CD4-positive, CD25-positive, alpha-beta regulatory T cell (primary cell): ENCODE results near the gene FAM83E. TPM values are rescaled to one million over a fixed set of nuclear protein-coding genes. Genes with fewer than 3 reads are reported as not detected.
A peak's percentile ranks its signal among the peaks of the same experiment; 100 is the strongest.

ENCODE experiments used
- ATAC-seq, 2 donors: fragments of 150-1000 bp; cut with Tn5 transposase; one replicate each; pipeline ENCODE4 v1.10.0; 2021; ENCODE audit warnings: low read depth in 2 of 2, moderate number of reproducible peaks in 2 of 2, moderate library complexity in 1 of 2
- DNase-seq, 3 donors: peaks; one replicate each; pipeline versions ENCODE4 v3.0.0 to v3.0.0-alpha.2; 2012 to 2022; ENCODE audit warnings: mixed read lengths in 1 of 3
- H3K27ac ChIP-seq: one replicate; pipeline ENCODE4 v1.7.0; 2013; ENCODE audit warnings: mild to moderate bottlenecking, low read length; ENCODE audit not compliant: insufficient read depth, poor library complexity, severe bottlenecking
- H3K27me3 ChIP-seq: one replicate; pipeline ENCODE4 v1.7.0; 2013; ENCODE audit warnings: low read length; ENCODE audit not compliant: control insufficient read depth, insufficient read depth
- H3K36me3 ChIP-seq: one replicate; pipeline ENCODE4 v1.7.0; 2013; ENCODE audit warnings: mild to moderate bottlenecking, low read length, moderate library complexity; ENCODE audit not compliant: control insufficient read depth, insufficient read depth
- H3K4me1 ChIP-seq: 2 replicates; pipeline ENCODE4 v1.7.0; 2013; ENCODE audit warnings: mild to moderate bottlenecking, low read length; ENCODE audit not compliant: insufficient read depth, control insufficient read depth, poor library complexity, severe bottlenecking
- H3K4me3 ChIP-seq: one replicate; pipeline ENCODE4 v1.7.0; 2013; ENCODE audit warnings: low read depth, mild to moderate bottlenecking, low read length, moderate library complexity
- H3K9me3 ChIP-seq, 2 experiments: 1 replicate in 1 of 2; 2 replicates in 1 of 2; pipeline ENCODE4 v1.7.0; 2013; ENCODE audit warnings: low read length in 2 of 2, mild to moderate bottlenecking in 1 of 2, moderate library complexity in 1 of 2; ENCODE audit not compliant: control insufficient read depth in 2 of 2
- H3K27ac Mint-ChIP-seq, 3 donors: one replicate each; pipeline ENCODE4 v1.8.0; 2020 to 2022; ENCODE audit warnings: mild to moderate bottlenecking in 3 of 3, mixed read lengths in 3 of 3, moderate library complexity in 2 of 3
- H3K27me3 Mint-ChIP-seq: one replicate; pipeline ENCODE4 v1.8.0; 2022; ENCODE audit warnings: mild to moderate bottlenecking, mixed read lengths
- H3K36me3 Mint-ChIP-seq: one replicate; pipeline ENCODE4 v1.8.0; 2020; ENCODE audit warnings: mixed read lengths
- H3K4me1 Mint-ChIP-seq, 4 donors: one replicate each; pipeline ENCODE4 v1.8.0; 2020 to 2022; ENCODE audit warnings: mixed read lengths in 4 of 4, mild to moderate bottlenecking in 1 of 4
- H3K4me3 Mint-ChIP-seq, 4 donors: one replicate each; pipeline ENCODE4 v1.8.0; 2020 to 2022; ENCODE audit warnings: mild to moderate bottlenecking in 4 of 4, mixed read lengths in 4 of 4, moderate library complexity in 3 of 4
- H3K9me3 Mint-ChIP-seq, 7 donors: one replicate each; pipeline ENCODE4 v1.8.0; 2020 to 2022; ENCODE audit warnings: mixed read lengths in 7 of 7, mild to moderate bottlenecking in 3 of 7, moderate library complexity in 2 of 7
- polyA plus RNA-seq, 4 donors: library from polyadenylated mRNA; unstranded; fragments of 300-500 nt; fragmentation: Illumina TruSeq; gene quantifications; one replicate each; pipeline ENCODE4 v1.2.3, GENCODE V29; 2021
- total RNA-seq: library from RNA; stranded (reverse); gene quantifications from one replicate; pipeline ENCODE4 v1.2.3, GENCODE V29; 2022

The FAM83E gene
- total and polyA plus RNA-seq, 5 donors from 2014 or later: 0.31 to 0.76 TPM; not detected in 3

DNA sequence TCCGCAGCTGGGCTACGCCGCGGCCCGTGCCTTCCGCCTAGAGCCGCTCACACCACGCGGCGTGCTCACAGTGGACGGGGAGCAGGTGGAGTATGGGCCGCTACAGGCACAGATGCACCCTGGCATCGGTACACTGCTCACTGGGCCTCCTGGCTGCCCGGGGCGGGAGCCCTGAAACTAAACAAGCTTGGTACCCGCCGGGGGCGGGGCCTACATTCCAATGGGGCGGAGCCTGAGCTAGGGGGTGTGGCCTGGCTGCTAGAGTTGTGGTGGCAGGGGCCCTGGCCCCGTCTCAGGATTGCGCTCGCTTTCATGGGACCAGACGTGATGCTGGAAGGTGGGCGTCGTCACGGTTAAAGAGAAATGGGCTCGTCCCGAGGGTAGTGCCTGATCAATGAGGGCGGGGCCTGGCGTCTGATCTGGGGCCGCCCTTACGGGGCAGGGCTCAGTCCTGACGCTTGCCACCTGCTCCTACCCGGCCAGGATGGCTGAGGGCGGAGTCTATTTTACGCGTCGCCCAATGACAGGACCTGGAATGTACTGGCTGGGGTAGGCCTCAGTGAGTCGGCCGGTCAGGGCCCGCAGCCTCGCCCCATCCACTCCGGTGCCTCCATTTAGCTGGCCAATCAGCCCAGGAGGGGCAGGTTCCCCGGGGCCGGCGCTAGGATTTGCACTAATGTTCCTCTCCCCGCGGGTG, 14.9 kb upstream of the FAM83E start:
- Histone ChIP-seq H3K36me3 (peaks cover 38% of the 10 kb centered on the region), H3K27me3 (no peaks in the 10 kb centered on the region), H3K9me3 (no peaks in the 10 kb centered on the region), H3K27ac (no peak overlapping the region), H3K4me1 (peaks cover 27% of the 10 kb centered on the region), H3K4me3 (no peak overlapping the region)
- Mint-ChIP-seq H3K9me3 (no peaks in the 10 kb centered on the region), H3K36me3 (peaks cover 9% of the 10 kb centered on the region), H3K27ac (peak overlapping the region in 1 of 3 donors; percentile 31), H3K4me3 (no peak overlapping the region), H3K27me3 (no peaks in the 10 kb centered on the region), H3K4me1 (peaks cover 4 to 44% (median 11%) of the 10 kb centered on the region in 4 donors)
- DNase-seq (no peak), ATAC-seq (no peak)

DNA sequence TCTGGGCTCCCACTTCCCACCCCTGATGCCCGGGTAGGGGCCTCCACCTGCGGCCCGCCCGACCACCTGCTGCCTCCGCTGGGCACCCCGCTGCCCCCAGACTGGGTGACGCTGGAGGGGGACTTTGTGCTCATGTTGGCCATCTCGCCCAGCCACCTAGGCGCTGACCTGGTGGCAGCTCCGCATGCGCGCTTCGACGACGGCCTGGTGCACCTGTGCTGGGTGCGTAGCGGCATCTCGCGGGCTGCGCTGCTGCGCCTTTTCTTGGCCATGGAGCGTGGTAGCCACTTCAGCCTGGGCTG, 14.4 kb upstream of the FAM83E start:
- no peak overlapping the region for H3K4me3 ChIP-seq
- H3K4me1 ChIP-seq: peaks cover 27% of the 10 kb centered on the region
- no peak overlapping the region for H3K4me3 Mint-ChIP-seq
- H3K9me3 ChIP-seq: no peaks in the 10 kb centered on the region
- no peak overlapping the region for H3K27ac ChIP-seq
- H3K36me3 ChIP-seq: peaks cover 38% of the 10 kb centered on the region
- H3K9me3 Mint-ChIP-seq: no peaks in the 10 kb centered on the region
- DNase-seq (no peak), ATAC-seq (no peak)
- peaks cover 3 to 43% (median 12%) of the 10 kb centered on the region in 4 donors for H3K4me1 Mint-ChIP-seq
- no peak overlapping the region for H3K27ac Mint-ChIP-seq
- no peaks in the 10 kb centered on the region for H3K27me3 Mint-ChIP-seq
- no peaks in the 10 kb centered on the region for H3K27me3 ChIP-seq
- H3K36me3 Mint-ChIP-seq: peaks cover 9% of the 10 kb centered on the region

DNA sequence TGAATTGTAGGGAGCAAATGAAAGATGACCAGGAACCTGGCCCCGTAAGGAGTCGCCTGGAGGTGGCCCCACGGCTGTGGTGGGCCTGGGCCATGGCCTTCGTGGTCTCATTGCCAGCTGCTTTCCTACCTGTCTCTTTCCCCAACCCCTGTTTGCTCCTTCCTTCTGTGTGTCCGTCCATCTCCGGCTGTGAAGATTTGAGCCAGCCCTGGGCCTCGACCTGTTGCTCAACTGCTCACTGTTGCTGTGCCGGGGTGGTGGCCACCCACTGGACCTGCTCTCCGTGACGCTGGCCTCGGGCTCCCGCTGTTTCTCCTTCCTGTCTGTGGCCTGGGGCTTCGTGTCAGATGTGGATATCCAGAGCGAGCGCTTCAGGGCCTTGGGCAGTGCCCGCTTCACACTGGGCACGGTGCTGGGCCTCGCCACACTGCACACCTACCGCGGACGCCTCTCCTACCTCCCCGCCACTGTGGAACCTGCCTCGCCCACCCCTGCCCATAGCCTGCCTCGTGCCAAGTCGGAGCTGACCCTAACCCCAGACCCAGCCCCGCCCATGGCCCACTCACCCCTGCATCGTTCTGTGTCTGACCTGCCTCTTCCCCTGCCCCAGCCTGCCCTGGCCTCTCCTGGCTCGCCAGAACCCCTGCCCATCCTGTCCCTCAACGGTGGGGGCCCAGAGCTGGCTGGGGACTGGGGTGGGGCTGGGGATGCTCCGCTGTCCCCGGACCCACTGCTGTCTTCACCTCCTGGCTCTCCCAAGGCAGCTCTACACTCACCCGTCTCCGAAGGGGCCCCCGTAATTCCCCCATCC, 13.8 kb upstream of the FAM83E start:
- Mint-ChIP-seq H3K9me3 (no peaks in the 10 kb centered on the region), H3K36me3 (peaks cover 13% of the 10 kb centered on the region), H3K27ac (no peak overlapping the region), H3K4me3 (no peak overlapping the region), H3K4me1 (peaks cover 3 to 43% (median 15%) of the 10 kb centered on the region in 4 donors), H3K27me3 (no peaks in the 10 kb centered on the region)
- Histone ChIP-seq H3K27ac (no peak overlapping the region), H3K4me1 (peaks cover 25% of the 10 kb centered on the region), H3K36me3 (peaks cover 38% of the 10 kb centered on the region), H3K4me3 (no peak overlapping the region), H3K27me3 (no peaks in the 10 kb centered on the region), H3K9me3 (no peaks in the 10 kb centered on the region)
- ATAC-seq (no peak), DNase-seq (no peak)

DNA sequence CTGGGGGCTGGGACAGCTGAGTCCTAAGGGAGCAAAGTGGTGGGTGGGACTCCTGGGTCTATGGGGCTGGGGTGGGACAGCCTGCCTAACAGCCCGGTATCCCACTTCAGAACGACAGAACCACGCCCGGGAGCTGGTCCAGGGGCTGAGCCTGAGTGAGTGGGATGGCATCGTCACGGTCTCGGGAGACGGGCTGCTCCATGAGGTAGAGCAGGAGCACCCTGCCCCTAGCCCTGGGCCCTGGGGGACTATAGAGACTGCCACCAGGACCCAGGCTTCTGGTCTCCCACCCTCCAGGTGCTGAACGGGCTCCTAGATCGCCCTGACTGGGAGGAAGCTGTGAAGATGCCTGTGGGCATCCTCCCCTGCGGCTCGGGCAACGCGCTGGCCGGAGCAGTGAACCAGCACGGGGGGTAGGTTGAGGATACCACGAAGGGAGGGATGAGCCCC, 13.0 kb upstream of the FAM83E start:
- ATAC-seq (no peak), DNase-seq (no peak)
- H3K27me3 ChIP-seq: no peaks in the 10 kb centered on the region
- Mint-ChIP-seq H3K36me3 (peaks cover 15% of the 10 kb centered on the region), H3K27me3 (no peaks in the 10 kb centered on the region), H3K4me1 (peaks cover 4 to 41% (median 20%) of the 10 kb centered on the region in 4 donors), H3K27ac (no peak overlapping the region), H3K4me3 (peak overlapping the region in 1 of 4 donors; percentile 27), H3K9me3 (no peaks in the 10 kb centered on the region)
- no peak overlapping the region for H3K27ac ChIP-seq
- H3K9me3 ChIP-seq: no peaks in the 10 kb centered on the region
- peaks cover 24% of the 10 kb centered on the region for H3K4me1 ChIP-seq
- no peak overlapping the region for H3K4me3 ChIP-seq
- peaks cover 32% of the 10 kb centered on the region for H3K36me3 ChIP-seq

DNA sequence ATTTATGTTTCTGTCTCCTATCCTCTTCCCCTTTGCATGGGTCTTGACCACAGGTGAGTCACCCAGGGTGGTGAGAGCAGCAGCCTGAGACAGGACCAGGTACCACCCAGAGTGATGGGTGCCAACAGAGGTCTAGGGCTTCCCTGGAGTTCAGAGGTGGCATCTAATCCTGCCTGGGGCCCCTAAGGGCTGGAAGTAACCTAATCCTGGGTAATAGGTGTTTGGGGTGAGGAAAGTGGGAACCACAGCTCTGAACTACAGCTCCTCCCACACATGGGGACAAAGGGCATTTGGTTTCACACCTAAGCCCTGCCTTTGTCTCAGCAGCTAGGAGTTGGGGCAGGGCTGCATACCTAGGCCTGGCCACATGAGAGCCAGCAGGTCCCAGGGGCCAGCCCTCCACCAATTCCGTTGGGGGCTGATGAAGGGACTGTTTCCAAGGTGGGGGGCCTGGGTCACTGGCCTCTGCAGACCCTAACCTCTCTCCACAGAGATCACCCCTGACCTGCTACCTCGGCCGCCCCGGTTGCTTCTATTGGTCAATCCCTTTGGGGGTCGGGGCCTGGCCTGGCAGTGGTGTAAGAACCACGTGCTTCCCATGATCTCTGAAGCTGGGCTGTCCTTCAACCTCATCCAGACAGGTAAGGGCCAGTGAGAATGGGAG, 12.5 kb upstream of the FAM83E start:
- Histone ChIP-seq H3K27ac (no peak overlapping the region), H3K36me3 (peaks cover 26% of the 10 kb centered on the region), H3K4me1 (peaks cover 20% of the 10 kb centered on the region), H3K27me3 (no peaks in the 10 kb centered on the region), H3K4me3 (no peak overlapping the region), H3K9me3 (no peaks in the 10 kb centered on the region)
- Mint-ChIP-seq H3K4me1 (peaks cover 4 to 40% (median 20%) of the 10 kb centered on the region in 4 donors), H3K27me3 (no peaks in the 10 kb centered on the region), H3K27ac (peak overlapping the region in 1 of 3 donors; percentile 66), H3K4me3 (no peak overlapping the region), H3K36me3 (peaks cover 14% of the 10 kb centered on the region), H3K9me3 (no peaks in the 10 kb centered on the region)
- peak in 1 of 2 donors; percentile 19 for ATAC-seq
- DNase-seq: no peak

DNA sequence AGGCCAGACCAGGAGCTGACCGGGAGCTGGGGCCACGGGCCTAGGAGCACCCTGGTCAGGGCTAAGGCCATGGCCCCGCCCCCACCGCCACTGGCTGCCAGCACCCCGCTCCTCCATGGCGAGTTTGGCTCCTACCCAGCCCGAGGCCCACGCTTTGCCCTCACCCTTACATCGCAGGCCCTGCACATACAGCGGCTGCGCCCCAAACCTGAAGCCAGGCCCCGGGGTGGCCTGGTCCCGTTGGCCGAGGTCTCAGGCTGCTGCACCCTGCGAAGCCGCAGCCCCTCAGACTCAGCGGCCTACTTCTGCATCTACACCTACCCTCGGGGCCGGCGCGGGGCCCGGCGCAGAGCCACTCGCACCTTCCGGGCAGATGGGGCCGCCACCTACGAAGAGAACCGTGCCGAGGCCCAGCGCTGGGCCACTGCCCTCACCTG, 11.0 kb upstream of the FAM83E start:
- H3K4me1 ChIP-seq: peaks cover 16% of the 10 kb centered on the region
- no peak for DNase-seq

DNA sequence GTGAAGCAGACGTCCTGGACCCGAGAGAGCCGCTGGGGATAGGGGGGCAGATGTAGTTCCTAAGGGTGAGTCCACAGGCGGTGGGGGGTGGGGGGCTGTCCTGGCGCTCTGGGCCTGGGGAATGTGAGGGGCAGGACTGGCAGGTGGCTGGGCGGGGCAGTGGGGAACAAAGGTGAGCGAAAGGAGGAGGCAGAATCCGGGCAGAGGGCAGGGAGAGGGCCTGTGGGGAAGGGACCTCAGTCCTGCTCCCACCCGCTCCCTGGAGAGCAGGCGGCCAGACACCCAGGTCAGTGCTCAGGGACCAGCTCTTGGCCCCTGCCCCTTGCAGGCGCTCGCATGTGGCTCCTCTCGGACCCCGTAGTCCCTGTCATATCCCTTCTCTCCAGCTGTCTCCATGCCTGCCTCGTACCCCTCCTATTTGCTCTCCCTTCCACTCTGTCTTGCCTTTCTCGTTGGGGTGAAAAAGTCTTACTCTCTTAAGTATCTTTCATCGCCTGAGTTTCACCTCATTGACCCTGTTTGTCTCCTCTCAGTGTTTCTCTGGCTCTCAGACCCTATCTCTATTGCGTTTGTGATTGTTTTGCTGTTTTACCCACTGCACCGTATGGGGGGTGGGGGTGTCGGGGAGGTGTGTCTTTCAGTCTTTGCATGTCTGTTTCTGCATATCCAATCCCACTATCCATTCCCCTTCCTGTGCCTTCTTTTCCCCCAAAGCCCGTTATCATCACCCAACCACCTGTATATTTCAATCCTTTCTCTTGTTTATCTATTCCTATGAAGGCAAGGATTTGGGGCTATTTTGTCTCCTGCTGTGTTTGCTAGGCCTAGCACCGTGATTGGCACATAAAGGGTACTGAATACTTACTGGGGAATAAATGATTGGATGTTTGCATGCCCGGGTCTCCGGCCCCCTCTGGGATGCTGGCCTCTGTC, 10.2 kb upstream of the FAM83E start:
- Histone ChIP-seq H3K27ac (peak overlapping the region; percentile 70), H3K9me3 (no peaks in the 10 kb centered on the region), H3K4me3 (no peak overlapping the region), H3K4me1 (peaks cover 14% of the 10 kb centered on the region), H3K36me3 (peaks cover 6% of the 10 kb centered on the region), H3K27me3 (no peaks in the 10 kb centered on the region)
- peaks cover 4 to 38% (median 22%) of the 10 kb centered on the region in 4 donors for H3K4me1 Mint-ChIP-seq
- ATAC-seq: no peak
- H3K4me3 Mint-ChIP-seq: peak overlapping the region; percentile 22 to 91 (median 85)
- H3K9me3 Mint-ChIP-seq: no peaks in the 10 kb centered on the region
- DNase-seq: no peak
- H3K27ac Mint-ChIP-seq: peak overlapping the region; percentile 20 to 93 (median 85)
- H3K27me3 Mint-ChIP-seq: no peaks in the 10 kb centered on the region
- peaks cover 11% of the 10 kb centered on the region for H3K36me3 Mint-ChIP-seq

More for the DNA sequence above, 11.0 kb upstream of the FAM83E start:
- H3K4me3 ChIP-seq: no peak overlapping the region
- no peak for ATAC-seq
- H3K36me3 ChIP-seq: peaks cover 15% of the 10 kb centered on the region
- H3K4me1 Mint-ChIP-seq: peaks cover 4 to 36% (median 21%) of the 10 kb centered on the region in 4 donors
- H3K9me3 ChIP-seq: no peaks in the 10 kb centered on the region
- no peaks in the 10 kb centered on the region for H3K9me3 Mint-ChIP-seq
- peaks cover 15% of the 10 kb centered on the region for H3K36me3 Mint-ChIP-seq
- no peak overlapping the region for H3K4me3 Mint-ChIP-seq
- H3K27ac Mint-ChIP-seq: peak overlapping the region in 1 of 3 donors; percentile 30
- no peaks in the 10 kb centered on the region for H3K27me3 ChIP-seq
- H3K27ac ChIP-seq: no peak overlapping the region
- H3K27me3 Mint-ChIP-seq: no peaks in the 10 kb centered on the region
